Liver (tissue), 9 donors: ENCODE results near the gene CLCF1. TPM values are rescaled to one million over a fixed set of nuclear protein-coding genes. Genes with fewer than 3 reads are reported as not detected.

Source experiments
- DNase-seq: peaks from one replicate; pipeline ENCODE4 v3.0.0-alpha.2; 2017; ENCODE audit warnings: low spot score
- H3K27ac ChIP-seq, 2 donors: one replicate each; pipeline ENCODE4 v1.7.0; 2013; ENCODE audit warnings: inconsistent platforms in 2 of 2, low read length in 2 of 2, control low read depth in 1 of 2, low read depth in 1 of 2, mild to moderate bottlenecking in 1 of 2
- H3K27me3 ChIP-seq, 4 donors: one replicate each; pipeline versions ENCODE4 v1.6.1 to v1.7.0; 2013; ENCODE audit warnings: low read length in 3 of 4, inconsistent platforms in 1 of 4, mild to moderate bottlenecking in 1 of 4, moderate library complexity in 1 of 4; ENCODE audit not compliant: control insufficient read depth in 4 of 4, insufficient read depth in 4 of 4
- H3K36me3 ChIP-seq, 4 donors: one replicate each; pipeline versions ENCODE4 v1.6.1 to v1.7.0; 2013; ENCODE audit warnings: low read length in 3 of 4, mild to moderate bottlenecking in 3 of 4, low read depth in 1 of 4, moderate library complexity in 1 of 4; ENCODE audit not compliant: control insufficient read depth in 4 of 4, insufficient read depth in 3 of 4
- H3K4me1 ChIP-seq, 4 donors: one replicate each; pipeline versions ENCODE4 v1.6.1 to v1.7.0; 2013; ENCODE audit warnings: low read length in 3 of 4, mild to moderate bottlenecking in 3 of 4, moderate library complexity in 1 of 4; ENCODE audit not compliant: control insufficient read depth in 4 of 4, insufficient read depth in 4 of 4
- H3K4me3 ChIP-seq, 3 donors: one replicate each; pipeline versions ENCODE4 v1.6.1 to v1.7.0; 2013; ENCODE audit warnings: low read length in 3 of 3, control low read depth in 1 of 3, low read depth in 1 of 3, mild to moderate bottlenecking in 1 of 3
- H3K9ac ChIP-seq, 2 donors: one replicate each; pipeline ENCODE4 v1.7.0; 2013; ENCODE audit warnings: low read length in 2 of 2, mild to moderate bottlenecking in 2 of 2, moderate library complexity in 2 of 2, control low read depth in 1 of 2, low read depth in 1 of 2
- H3K9me3 ChIP-seq, 4 donors: one replicate each; pipeline versions ENCODE4 v1.6.1 to v1.7.0; 2013; ENCODE audit warnings: low read length in 3 of 4; ENCODE audit not compliant: control insufficient read depth in 4 of 4
- FOXA1 ChIP-seq: IDR thresholded peaks from 2 replicates; pipeline ENCODE4 v1.6.1; 2016; ENCODE audit warnings: antibody characterized with exemption
- GABPA ChIP-seq, 2 donors: IDR thresholded peaks in 1 of 2; conservative IDR thresholded peaks in 1 of 2; 2 replicates each; pipeline ENCODE4 v1.6.1; 2016; ENCODE audit warnings: antibody characterized with exemption in 2 of 2, mild to moderate bottlenecking in 1 of 2, moderate library complexity in 1 of 2
- HNF4A ChIP-seq, 2 donors: conservative IDR thresholded peaks; 2 replicates each; pipeline ENCODE4 v1.6.1; 2016; ENCODE audit warnings: antibody characterized with exemption in 2 of 2, mild to moderate bottlenecking in 2 of 2
- HNF4G ChIP-seq: IDR thresholded peaks from 2 replicates; pipeline ENCODE4 v1.6.1; 2016; ENCODE audit warnings: antibody characterized with exemption
- NR2F2 ChIP-seq: IDR thresholded peaks from 2 replicates; pipeline ENCODE4 v1.6.1; 2016; ENCODE audit warnings: antibody characterized with exemption
- RXRA ChIP-seq, 2 donors: IDR thresholded peaks; 2 replicates each; pipeline ENCODE4 v1.6.1; 2017 to 2018; ENCODE audit warnings: antibody characterized with exemption in 2 of 2, mild to moderate bottlenecking in 1 of 2
- SP1 ChIP-seq: IDR thresholded peaks from 2 replicates; pipeline ENCODE4 v1.6.1; 2018; ENCODE audit warnings: antibody characterized with exemption, mild to moderate bottlenecking
- TAF1 ChIP-seq: conservative IDR thresholded peaks from 2 replicates; pipeline ENCODE4 v1.6.1; 2016; ENCODE audit warnings: antibody characterized with exemption, mild to moderate bottlenecking
- WGBS: extraction: QIAGEN DNeasy Blood & Tissue Kit; methylation state at CpG from one replicate; pipeline ENCODE4 v1.1.7; 2013; 5-methylcytosine and 5-hydroxymethylcytosine counted together
- polyA plus RNA-seq, 2 donors: library from polyadenylated mRNA; stranded (reverse) in 1 of 2; unstranded in 1 of 2; fragments of 200-250 nt in 1 of 2; fragments of >200 nt in 1 of 2; fragmentation: Nextera tagmentation in 1 of 2; extraction: Ambion mirVana in 1 of 2; gene quantifications; one replicate each; pipeline versions ENCODE4 v1.2.1 to v1.2.3, GENCODE V29; 2013 to 2015
- total RNA-seq, 2 donors: library from RNA; depleted of rRNA; stranded (reverse); fragments of >200 nt; gene quantifications; one replicate each; pipeline ENCODE4 v1.2.3, GENCODE V29; 2014
- TF ChIP-seq, protein P1 (sequence below): IDR thresholded peaks from 2 replicates; pipeline ENCODE4 v1.6.1; 2016; ENCODE audit warnings: antibody characterized with exemption
- TF ChIP-seq, protein P2 (sequence below): IDR thresholded peaks from 2 replicates; pipeline ENCODE4 v1.6.1; 2016; ENCODE audit warnings: antibody characterized with exemption, mild to moderate bottlenecking
- TF ChIP-seq, protein P3 (sequence below): fragments of 150-350 bp; IDR thresholded peaks from 2 replicates; pipeline ENCODE4 v1.5.1; 2017; ENCODE audit warnings: improper control_type of control experiment, low read depth, low read length; ENCODE audit not compliant: missing input control
- donor health status: healthy.
- donor health status: healthy.
- donor health status: healthy.
- donor health status: healthy.
- donor health status: healthy.

Gene CLCF1
- total and polyA plus RNA-seq, 4 donors, result 0.14 to 1.8 (median 0.20) TPM

DNA sequence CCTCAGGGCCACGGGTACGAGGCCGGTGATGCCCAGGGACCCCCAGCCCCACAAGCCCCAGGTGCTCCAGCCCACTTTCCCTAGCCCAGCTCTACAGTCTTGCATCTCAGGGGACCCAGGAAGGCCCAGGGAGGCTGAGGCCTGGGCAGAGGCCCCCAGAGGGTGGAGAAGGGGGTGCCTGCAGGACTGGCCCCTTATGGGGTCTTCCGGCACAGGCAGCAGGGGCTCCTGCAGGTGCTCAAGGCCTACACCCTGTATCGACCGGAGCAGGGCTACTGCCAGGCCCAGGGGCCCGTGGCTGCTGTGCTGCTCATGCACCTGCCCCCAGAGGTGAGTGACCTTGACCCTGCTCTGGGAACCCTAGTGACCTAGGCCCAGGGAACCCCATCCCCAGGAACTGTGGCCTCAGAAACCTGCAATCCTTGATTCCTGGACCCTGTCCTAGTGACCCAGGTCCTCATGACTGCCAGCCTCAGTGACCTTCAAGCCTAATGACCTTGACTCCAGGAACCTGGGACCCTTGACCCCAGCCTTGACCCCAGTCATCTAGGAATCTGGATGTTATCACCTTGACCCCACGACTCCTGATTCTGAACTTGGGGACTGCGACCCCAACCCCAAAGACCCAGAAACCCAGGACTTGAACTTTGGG, 32.4 kb upstream of the CLCF1 start:
- H3K27ac ChIP-seq, result no peak overlapping the region
- TF ChIP-seq HNF4A (conservative IDR thresholded peaks at IDR 0.05) (peak in 1 of 2 donors; percentile 39), TAF1 (no peak), RXRA (IDR thresholded peaks at IDR 0.05) (peak in 1 of 2 donors; percentile 30), NR2F2 (peak; percentile 76), SP1 (no peak)
- H3K4me1 ChIP-seq, result peaks cover 4 to 14% (median 10%) of the 10 kb centered on the region in 4 donors
- no peak for DNase-seq
- H3K36me3 ChIP-seq, result no peaks in the 10 kb centered on the region
- 87% methylated on average over 9 of the region's 9 CpGs for whole genome bisulfite sequencing
- H3K9ac ChIP-seq, result no peak overlapping the region
- H3K4me3 ChIP-seq, result no peak overlapping the region
- no peaks in the 10 kb centered on the region for H3K9me3 ChIP-seq
- no peaks in the 10 kb centered on the region for H3K27me3 ChIP-seq

DNA sequence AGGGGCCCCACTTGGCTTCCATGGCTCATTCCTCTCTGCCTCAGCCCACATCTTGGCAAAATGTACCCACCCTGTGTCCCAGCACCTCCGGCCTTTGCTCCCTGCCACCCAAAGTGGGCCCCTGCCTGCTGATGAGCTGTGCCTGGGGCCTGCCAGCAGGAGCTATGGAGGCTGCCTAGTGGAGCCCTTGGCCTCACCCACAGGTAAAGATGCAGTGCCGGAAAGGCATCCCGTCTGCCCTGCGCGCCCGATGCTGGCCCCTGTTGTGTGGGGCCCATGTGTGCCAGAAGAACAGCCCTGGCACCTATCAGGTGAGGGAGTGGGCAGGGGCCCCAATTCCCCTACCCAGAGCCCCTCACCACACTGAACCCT, 31.8 kb upstream of the CLCF1 start:
- Histone ChIP-seq H3K9me3 (no peaks in the 10 kb centered on the region), H3K4me3 (no peak overlapping the region), H3K27me3 (no peaks in the 10 kb centered on the region), H3K9ac (no peak overlapping the region), H3K36me3 (no peaks in the 10 kb centered on the region), H3K4me1 (peaks cover 9 to 20% (median 15%) of the 10 kb centered on the region in 4 donors), H3K27ac (peak overlapping the region; percentile 20 to 59)
- no peak for TF ChIP-seq FOXA1
- no peak for TF ChIP-seq HNF4G
- TF ChIP-seq, protein P1, sequence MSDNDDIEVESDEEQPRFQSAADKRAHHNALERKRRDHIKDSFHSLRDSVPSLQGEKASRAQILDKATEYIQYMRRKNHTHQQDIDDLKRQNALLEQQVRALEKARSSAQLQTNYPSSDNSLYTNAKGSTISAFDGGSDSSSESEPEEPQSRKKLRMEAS, result no peak
- TF ChIP-seq, protein P2, sequence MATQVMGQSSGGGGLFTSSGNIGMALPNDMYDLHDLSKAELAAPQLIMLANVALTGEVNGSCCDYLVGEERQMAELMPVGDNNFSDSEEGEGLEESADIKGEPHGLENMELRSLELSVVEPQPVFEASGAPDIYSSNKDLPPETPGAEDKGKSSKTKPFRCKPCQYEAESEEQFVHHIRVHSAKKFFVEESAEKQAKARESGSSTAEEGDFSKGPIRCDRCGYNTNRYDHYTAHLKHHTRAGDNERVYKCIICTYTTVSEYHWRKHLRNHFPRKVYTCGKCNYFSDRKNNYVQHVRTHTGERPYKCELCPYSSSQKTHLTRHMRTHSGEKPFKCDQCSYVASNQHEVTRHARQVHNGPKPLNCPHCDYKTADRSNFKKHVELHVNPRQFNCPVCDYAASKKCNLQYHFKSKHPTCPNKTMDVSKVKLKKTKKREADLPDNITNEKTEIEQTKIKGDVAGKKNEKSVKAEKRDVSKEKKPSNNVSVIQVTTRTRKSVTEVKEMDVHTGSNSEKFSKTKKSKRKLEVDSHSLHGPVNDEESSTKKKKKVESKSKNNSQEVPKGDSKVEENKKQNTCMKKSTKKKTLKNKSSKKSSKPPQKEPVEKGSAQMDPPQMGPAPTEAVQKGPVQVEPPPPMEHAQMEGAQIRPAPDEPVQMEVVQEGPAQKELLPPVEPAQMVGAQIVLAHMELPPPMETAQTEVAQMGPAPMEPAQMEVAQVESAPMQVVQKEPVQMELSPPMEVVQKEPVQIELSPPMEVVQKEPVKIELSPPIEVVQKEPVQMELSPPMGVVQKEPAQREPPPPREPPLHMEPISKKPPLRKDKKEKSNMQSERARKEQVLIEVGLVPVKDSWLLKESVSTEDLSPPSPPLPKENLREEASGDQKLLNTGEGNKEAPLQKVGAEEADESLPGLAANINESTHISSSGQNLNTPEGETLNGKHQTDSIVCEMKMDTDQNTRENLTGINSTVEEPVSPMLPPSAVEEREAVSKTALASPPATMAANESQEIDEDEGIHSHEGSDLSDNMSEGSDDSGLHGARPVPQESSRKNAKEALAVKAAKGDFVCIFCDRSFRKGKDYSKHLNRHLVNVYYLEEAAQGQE, result no peak
- TF ChIP-seq, protein P3, sequence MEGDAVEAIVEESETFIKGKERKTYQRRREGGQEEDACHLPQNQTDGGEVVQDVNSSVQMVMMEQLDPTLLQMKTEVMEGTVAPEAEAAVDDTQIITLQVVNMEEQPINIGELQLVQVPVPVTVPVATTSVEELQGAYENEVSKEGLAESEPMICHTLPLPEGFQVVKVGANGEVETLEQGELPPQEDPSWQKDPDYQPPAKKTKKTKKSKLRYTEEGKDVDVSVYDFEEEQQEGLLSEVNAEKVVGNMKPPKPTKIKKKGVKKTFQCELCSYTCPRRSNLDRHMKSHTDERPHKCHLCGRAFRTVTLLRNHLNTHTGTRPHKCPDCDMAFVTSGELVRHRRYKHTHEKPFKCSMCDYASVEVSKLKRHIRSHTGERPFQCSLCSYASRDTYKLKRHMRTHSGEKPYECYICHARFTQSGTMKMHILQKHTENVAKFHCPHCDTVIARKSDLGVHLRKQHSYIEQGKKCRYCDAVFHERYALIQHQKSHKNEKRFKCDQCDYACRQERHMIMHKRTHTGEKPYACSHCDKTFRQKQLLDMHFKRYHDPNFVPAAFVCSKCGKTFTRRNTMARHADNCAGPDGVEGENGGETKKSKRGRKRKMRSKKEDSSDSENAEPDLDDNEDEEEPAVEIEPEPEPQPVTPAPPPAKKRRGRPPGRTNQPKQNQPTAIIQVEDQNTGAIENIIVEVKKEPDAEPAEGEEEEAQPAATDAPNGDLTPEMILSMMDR, result no peak
- TF ChIP-seq GABPA (IDR thresholded peaks at IDR 0.05 in 1 of 2, conservative IDR thresholded peaks at IDR 0.05 in 1 of 2), result no peak
- TF ChIP-seq TAF1, result no peak
- DNase-seq, result no peak
- WGBS, result 88% methylated on average over 6 of the region's 6 CpGs
